ENCODE data around the gene FANCG.

- TF ChIP-seq CTCF (IDR thresholded peaks at IDR 0.05) = no peak
- no peak for TF ChIP-seq POLR2AphosphoS5 (IDR thresholded peaks at IDR 0.05)
Measured at GRCh38 chr9:35108946-35109575, 29.3 kb upstream of the FANCG start.
